ENCODE measurements around the gene LRRFIP1.
A peak's percentile ranks its signal among the peaks of the same experiment; 100 is the strongest.

Gene LRRFIP1

GRCh38 chr2:237726401-237726830 is 99.0 kb downstream of the LRRFIP1 start:
- Mint-ChIP-seq H3K4me3 (no peak overlapping the region), H3K27me3 (ENCODE audit: low read depth, poor library complexity) (no peaks in the 10 kb centered on the region), H3K27ac (no peak overlapping the region), H3K9me3 (no peaks in the 10 kb centered on the region), H3K36me3 (ENCODE audit: low read depth) (no peaks in the 10 kb centered on the region), H3K4me1 (peaks cover 77% of the 10 kb centered on the region)
- DNase-seq, result no peak
- TF ChIP-seq CTCF (IDR thresholded peaks at IDR 0.05), result no peak

GRCh38 chr2:237727363-237727762 is 100.0 kb downstream of the LRRFIP1 start:
- H3K9me3 Mint-ChIP-seq, result no peaks in the 10 kb centered on the region
- no peaks in the 10 kb centered on the region for H3K36me3 Mint-ChIP-seq (ENCODE audit: low read depth)
- no peak overlapping the region for H3K27ac Mint-ChIP-seq
- no peaks in the 10 kb centered on the region for H3K27me3 Mint-ChIP-seq (ENCODE audit: low read depth, poor library complexity)
- TF ChIP-seq CTCF (IDR thresholded peaks at IDR 0.05), result no peak
- H3K4me1 Mint-ChIP-seq, result peaks cover 77% of the 10 kb centered on the region
- no peak overlapping the region for H3K4me3 Mint-ChIP-seq
- DNase-seq, result no peak

- DNase-seq, result no peak
- Mint-ChIP-seq H3K4me3 (no peak overlapping the region), H3K9me3 (no peaks in the 10 kb centered on the region), H3K27me3 (ENCODE audit: low read depth, poor library complexity) (no peaks in the 10 kb centered on the region), H3K4me1 (peaks cover 75% of the 10 kb centered on the region), H3K36me3 (ENCODE audit: low read depth) (no peaks in the 10 kb centered on the region), H3K27ac (no peak overlapping the region)
- TF ChIP-seq CTCF (IDR thresholded peaks at IDR 0.05), result no peak
These were observed 102.5 kb downstream of the LRRFIP1 start for GRCh38 chr2:237729681-237730475.

- peaks cover 5% of the 10 kb centered on the region for H3K36me3 Mint-ChIP-seq (ENCODE audit: low read depth)
- TF ChIP-seq CTCF (IDR thresholded peaks at IDR 0.05), result no peak
- no peak for DNase-seq
- no peaks in the 10 kb centered on the region for H3K27me3 Mint-ChIP-seq (ENCODE audit: low read depth, poor library complexity)
- no peaks in the 10 kb centered on the region for H3K9me3 Mint-ChIP-seq
- H3K4me1 Mint-ChIP-seq, result peaks cover 78% of the 10 kb centered on the region
- no peak overlapping the region for H3K27ac Mint-ChIP-seq
- H3K4me3 Mint-ChIP-seq, result no peak overlapping the region
These were observed 104.3 kb downstream of the LRRFIP1 start for GRCh38 chr2:237731663-237732062.

- DNase-seq, result no peak
- H3K4me1 Mint-ChIP-seq, result peaks cover 79% of the 10 kb centered on the region
- no peaks in the 10 kb centered on the region for H3K9me3 Mint-ChIP-seq
- no peak for TF ChIP-seq CTCF (IDR thresholded peaks at IDR 0.05)
- peaks cover 5% of the 10 kb centered on the region for H3K36me3 Mint-ChIP-seq (ENCODE audit: low read depth)
- peak overlapping the region; percentile 43 for H3K4me3 Mint-ChIP-seq
- H3K27ac Mint-ChIP-seq, result no peak overlapping the region
- no peaks in the 10 kb centered on the region for H3K27me3 Mint-ChIP-seq (ENCODE audit: low read depth, poor library complexity)
These were observed 104.7 kb downstream of the LRRFIP1 start for GRCh38 chr2:237732070-237732469.

Measured in nephron progenitor cell (in vitro differentiated cells).